ENCODE results near the gene CAD. TPM values are rescaled to one million over a fixed set of nuclear protein-coding genes. Genes with fewer than 3 reads are reported as not detected.
"Not testable (repeated sequence)": the region's sequence is repeated elsewhere in the genome, so short reads cannot be mapped to it uniquely, and the experiment has no call there.

CAD gene
- total RNA-seq, 1 donor from 2014 or later = 146 TPM

DNA sequence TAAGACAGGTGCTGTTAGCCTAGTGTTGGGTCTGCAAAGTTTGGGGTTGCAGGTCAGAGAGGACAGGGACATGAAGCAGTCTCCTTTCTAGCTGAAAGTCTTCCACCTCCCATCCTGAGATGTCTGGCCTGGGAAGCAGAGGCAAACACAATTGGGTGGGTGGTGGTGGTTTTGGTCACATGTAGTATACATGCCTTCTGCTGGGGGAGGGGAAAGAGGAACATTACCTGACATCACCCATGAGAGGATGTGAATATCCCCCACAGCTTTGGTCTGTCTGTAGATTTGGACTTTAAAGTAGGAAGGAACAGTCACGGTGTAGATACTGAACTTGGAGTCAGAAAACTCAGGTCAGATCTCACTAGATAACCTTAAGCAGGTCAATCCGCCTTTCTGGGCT, 53.5 kb downstream of the CAD start:
- Mint-ChIP-seq H3K27ac (no peak overlapping the region), H3K4me3 (ENCODE audit: low read depth) (no peak overlapping the region), H3K4me1 (ENCODE audit: low read depth) (no peaks in the 10 kb centered on the region), H3K36me3 (ENCODE audit: low read depth) (no peaks in the 10 kb centered on the region), H3K9me3 (no peaks in the 10 kb centered on the region), H3K27me3 (ENCODE audit: low read depth) (peaks cover 24% of the 10 kb centered on the region)
- intact Hi-C loops (cut with micrococcal nuclease) = no loop called here
- no peak for DNase-seq (ENCODE audit: low spot score)

DNA sequence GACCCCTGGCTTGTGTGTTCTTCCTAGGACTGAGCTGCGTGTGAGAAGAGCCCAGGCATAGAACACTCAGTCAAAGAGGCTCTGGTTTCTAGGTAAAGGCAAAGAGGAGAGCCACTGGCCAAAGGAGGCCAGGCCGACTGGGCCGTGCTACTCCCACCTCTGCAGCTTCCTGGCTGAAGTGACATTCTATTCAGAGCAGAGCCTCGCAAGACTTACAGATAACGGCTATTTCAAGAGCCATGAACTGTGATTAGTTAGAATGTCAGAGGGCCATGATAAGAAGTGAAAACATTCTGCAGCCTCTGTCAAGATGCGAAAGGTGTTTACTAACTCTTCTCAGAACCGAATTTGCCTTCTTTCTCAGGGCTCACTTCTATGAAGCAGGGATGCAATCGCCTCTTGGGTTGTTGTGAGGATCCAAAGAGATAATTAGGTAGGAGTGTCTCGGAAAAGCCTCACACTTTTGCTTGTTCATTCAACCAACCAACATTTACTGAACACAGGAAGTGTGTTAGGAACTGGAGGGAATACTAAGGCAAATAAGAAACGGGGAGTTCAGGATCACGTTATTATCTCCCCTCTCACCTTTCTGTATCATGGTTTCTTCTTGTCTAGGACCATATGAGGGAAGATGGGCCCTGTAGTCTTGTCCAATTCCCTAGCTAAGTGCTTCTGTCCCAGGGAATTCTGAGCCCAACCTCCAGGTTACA, 54.6 kb downstream of the CAD start:
- Mint-ChIP-seq H3K27ac (no peak overlapping the region), H3K27me3 (ENCODE audit: low read depth) (peaks cover 24% of the 10 kb centered on the region), H3K4me3 (ENCODE audit: low read depth) (no peak overlapping the region), H3K4me1 (ENCODE audit: low read depth) (peaks cover 2% of the 10 kb centered on the region), H3K9me3 (no peaks in the 10 kb centered on the region), H3K36me3 (ENCODE audit: low read depth) (no peaks in the 10 kb centered on the region)
- intact Hi-C loops (cut with micrococcal nuclease) = no loop called here
- DNase-seq (ENCODE audit: low spot score) = no peak

DNA sequence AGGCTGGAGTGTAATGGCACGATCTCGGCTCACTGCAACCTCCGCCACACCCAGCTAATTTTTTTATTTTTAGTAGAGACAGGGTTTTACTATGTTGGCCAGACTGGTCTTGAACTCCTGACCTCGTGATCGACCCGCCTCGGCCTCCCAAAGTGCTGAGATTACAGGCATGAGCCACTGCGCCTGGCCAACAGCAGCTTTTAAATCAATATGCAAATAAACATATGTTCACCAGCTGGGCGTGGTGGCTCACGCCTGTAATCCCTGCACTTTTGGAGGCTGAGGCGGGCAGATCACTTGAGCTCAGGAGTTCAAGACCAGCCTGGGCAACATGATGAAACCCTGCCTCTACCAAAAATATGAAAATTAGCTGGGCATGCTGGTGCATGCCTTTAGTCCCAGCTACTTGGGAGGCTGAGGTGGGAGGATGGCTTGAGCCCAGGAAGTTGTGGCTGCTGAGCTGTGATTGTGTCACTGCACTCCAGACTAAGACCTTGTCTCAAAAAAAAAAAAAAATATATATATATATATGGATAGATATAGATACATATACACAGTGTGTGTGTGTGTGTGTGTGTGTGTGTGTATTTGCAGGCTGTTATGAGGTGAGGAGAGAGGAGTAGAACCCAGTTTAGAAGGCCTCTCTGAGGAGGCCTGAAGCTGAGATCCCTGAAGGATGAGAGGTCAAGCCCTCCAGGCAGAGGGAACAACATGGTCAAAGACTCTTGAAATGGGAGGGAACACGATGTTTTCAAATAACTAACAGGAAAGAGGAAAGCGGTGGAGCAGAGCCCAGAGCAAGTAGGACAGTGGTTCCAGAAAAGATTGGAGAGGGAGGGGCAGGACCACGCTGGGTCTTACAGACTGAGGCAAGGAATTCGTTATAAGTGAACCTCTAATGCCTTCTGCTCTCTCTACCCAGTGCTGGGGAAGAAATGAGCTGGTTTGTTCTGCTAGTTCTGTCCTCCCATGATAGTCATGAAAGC, 55.7 kb downstream of the CAD start:
- H3K9me3 Mint-ChIP-seq; DNase-seq (ENCODE audit: low spot score); H3K27ac Mint-ChIP-seq; H3K4me1 Mint-ChIP-seq (ENCODE audit: low read depth); intact Hi-C loops (cut with micrococcal nuclease); H3K36me3 Mint-ChIP-seq (ENCODE audit: low read depth); H3K4me3 Mint-ChIP-seq (ENCODE audit: low read depth): not testable (repeated sequence)
- peaks cover 28% of the 10 kb centered on the region for H3K27me3 Mint-ChIP-seq (ENCODE audit: low read depth)

DNA sequence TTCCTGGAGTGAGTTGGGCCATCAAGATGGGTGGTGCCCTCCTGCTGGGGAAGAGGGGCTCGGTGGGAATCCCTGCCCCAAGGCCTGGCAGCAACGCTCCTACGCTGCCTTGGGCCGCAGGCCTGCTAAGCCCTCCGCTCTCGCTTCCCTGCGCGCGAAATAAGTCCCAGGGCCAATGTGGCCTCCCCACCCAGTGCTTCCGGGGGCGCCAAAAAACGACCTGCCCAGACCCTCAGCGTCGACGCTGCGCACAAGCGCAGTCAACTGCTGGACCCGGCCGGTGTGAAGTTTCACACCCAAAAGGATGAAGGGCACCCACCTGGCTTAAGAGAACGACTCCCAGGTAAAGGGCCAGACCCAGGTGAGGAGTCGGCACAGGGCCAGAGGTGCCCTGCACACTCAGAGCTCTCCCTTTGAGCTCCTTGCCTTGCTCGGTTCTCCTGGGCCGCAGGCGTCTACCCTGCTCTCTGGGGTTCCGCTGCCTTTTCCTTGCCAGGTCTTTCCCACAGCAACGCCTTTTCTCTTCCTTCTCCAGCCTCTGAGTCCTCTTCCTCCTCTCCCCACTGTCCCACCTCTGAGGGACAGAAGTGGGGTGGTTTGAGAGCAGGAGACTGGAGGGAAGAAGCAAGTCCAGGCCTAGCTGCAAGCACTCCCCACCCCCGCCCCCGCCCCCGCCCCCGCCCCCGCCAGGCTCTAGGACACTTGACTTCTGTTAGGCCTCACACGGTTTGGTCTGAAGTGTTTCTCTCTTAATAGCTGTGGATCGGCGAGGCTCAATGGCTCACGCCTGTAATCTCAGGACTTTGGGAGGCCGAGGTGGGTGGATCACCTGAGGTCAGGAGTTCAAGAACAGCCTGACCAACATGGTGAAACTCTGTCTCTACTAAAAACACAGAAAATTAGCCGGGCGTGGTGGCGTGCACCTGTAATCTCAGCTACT, 58.3 kb downstream of the CAD start, which contains the start of gene DNAJC5G:
DNAJC5G (plus strand) TSS at position 223 of the 940 bp plus-strand sequence. CDS start 1,296 bp downstream, outside the sequence.
- Mint-ChIP-seq H3K27me3 (ENCODE audit: low read depth) (peaks cover 17% of the 10 kb centered on the region), H3K27ac (no peak within 1 kb of the TSS), H3K4me1 (ENCODE audit: low read depth) (peaks cover 13% of the 10 kb centered on the region), H3K9me3 (no peaks in the 10 kb centered on the region), H3K4me3 (ENCODE audit: low read depth) (no peak within 1 kb of the TSS), H3K36me3 (ENCODE audit: low read depth) (no peaks in the 10 kb centered on the region)
- no peak for DNase-seq (ENCODE audit: low spot score)
- intact Hi-C loops (cut with micrococcal nuclease) = no loop called here

DNA sequence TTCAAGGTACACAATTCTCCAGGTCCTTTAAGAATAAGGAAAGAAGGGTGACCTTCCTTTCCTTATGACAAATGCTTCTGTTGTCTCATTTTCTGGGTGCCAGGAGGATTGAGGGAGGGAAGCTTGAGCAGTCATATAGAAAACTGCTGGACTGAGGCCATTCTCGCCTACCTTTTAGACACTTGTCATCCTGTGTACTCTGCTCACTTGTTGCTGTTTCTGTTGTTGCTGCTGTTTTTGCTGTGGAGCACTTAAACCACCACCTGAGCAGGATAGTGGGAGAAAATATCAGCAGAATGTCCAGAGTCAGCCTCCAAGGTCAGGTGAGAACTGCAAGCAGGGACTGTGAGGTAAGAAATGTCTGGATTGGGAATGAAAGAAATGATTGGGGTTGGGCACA, 60.8 kb downstream of the CAD start:
- Mint-ChIP-seq H3K4me1 (ENCODE audit: low read depth) (peaks cover 17% of the 10 kb centered on the region), H3K9me3 (no peaks in the 10 kb centered on the region), H3K4me3 (ENCODE audit: low read depth) (no peak overlapping the region), H3K27me3 (ENCODE audit: low read depth) (peaks cover 18% of the 10 kb centered on the region), H3K36me3 (ENCODE audit: low read depth) (no peaks in the 10 kb centered on the region), H3K27ac (no peak overlapping the region)
- no peak for DNase-seq (ENCODE audit: low spot score)
- intact Hi-C loops (cut with micrococcal nuclease) = no loop called here

DNA sequence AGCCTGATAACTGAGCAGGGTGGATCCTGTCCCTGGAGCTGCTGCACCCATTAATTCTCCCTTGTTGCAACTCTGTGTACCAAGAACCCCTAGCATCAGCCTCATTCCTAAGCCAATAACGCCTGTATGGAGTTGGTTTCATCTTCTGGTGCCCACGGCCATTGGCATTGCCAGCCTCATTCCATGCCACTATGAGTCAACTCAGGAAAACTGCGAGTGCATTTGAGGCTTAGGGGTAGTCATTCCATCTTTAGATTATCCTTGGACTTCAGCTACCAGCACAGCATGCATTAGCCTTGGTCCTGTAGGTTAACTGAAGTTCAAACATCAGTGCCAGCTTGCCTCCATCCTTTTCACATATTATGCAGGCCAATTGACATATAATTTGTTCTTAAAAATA, 63.7 kb downstream of the CAD start:
- H3K36me3 Mint-ChIP-seq (ENCODE audit: low read depth) = no peaks in the 10 kb centered on the region
- peaks cover 24% of the 10 kb centered on the region for H3K27me3 Mint-ChIP-seq (ENCODE audit: low read depth)
- H3K4me3 Mint-ChIP-seq (ENCODE audit: low read depth) = no peak overlapping the region
- intact Hi-C loops (cut with micrococcal nuclease) = loop anchor here (1.0 to 5.0 kb wide), 5 partner anchors 17 to 319 kb away; no protein-coding TSS in a partner anchor
- no peak for DNase-seq (ENCODE audit: low spot score)
- H3K27ac Mint-ChIP-seq = no peak overlapping the region
- H3K9me3 Mint-ChIP-seq = no peaks in the 10 kb centered on the region
- H3K4me1 Mint-ChIP-seq (ENCODE audit: low read depth) = peaks cover 17% of the 10 kb centered on the region

DNA sequence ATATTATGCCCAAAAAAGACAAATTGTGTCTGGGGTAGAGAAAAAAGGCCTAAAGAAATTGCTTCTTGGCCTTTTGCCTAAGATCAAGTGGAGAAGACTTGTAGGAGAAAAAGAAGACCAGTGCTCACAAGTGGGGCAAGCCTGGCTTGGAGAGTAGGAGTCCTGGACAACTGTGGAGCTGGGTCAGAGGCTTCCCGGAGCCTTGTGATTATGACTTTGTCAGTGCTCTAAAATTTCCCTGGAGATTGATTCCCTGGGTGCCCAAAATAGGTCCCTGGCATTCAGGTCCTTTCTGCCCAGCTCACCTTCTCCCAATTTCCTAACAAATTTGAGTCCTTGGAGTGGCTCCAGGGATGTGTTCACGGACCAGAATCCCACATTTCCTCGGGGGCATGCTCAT, 64.3 kb downstream of the CAD start:
- Mint-ChIP-seq H3K36me3 (ENCODE audit: low read depth) (no peaks in the 10 kb centered on the region), H3K27me3 (ENCODE audit: low read depth) (peaks cover 28% of the 10 kb centered on the region), H3K9me3 (no peaks in the 10 kb centered on the region), H3K4me1 (ENCODE audit: low read depth) (peaks cover 17% of the 10 kb centered on the region), H3K4me3 (ENCODE audit: low read depth) (no peak overlapping the region), H3K27ac (no peak overlapping the region)
- intact Hi-C loops (cut with micrococcal nuclease) = loop anchor here (2.0 to 5.0 kb wide), 3 partner anchors 21 to 319 kb away; no protein-coding TSS in a partner anchor
- no peak for DNase-seq (ENCODE audit: low spot score)

DNA sequence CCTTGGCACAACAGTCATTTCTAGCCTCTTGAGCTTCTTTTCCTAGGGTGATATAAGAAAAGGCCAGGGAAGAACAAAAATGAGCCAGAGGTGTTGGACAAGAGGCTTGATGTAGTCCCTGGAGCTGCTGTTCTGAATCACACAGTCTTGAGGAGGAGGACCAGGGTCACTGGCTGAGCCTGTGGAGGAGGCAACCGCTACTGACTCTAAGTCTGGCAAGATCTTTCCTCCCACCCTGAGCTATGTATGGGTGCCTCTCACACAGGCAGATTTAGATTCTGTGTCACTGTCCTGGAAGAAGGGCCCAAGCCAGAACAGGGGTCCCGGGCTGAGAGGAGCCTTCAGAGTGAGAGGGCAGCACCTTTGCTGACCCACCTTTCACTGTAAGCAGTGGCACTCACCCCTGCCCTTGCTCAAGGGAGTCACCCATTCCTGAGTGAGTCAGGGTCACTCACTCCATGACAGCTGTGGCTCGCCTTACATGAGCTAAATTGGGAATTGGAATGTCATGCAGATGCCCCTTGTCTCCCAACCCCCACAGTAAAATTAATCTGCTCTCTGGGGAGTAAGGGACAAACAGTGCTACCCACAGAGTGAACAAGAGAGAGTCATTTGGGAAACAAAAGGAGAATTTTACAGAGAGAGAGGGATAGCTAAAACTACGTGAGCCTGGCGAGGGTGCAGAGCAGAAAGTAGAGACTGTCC, 64.8 kb downstream of the CAD start, which contains the start of gene TRIM54:
TRIM54 (plus strand) TSS at position 575 of the 705 bp plus-strand sequence. CDS start 303 bp downstream, outside the sequence.
- peaks cover 16% of the 10 kb centered on the region for H3K4me1 Mint-ChIP-seq (ENCODE audit: low read depth)
- no peak for DNase-seq (ENCODE audit: low spot score)
- no peak within 1 kb of the TSS for H3K27ac Mint-ChIP-seq
- peaks cover 32% of the 10 kb centered on the region for H3K27me3 Mint-ChIP-seq (ENCODE audit: low read depth)
- no peaks in the 10 kb centered on the region for H3K36me3 Mint-ChIP-seq (ENCODE audit: low read depth)
- no peaks in the 10 kb centered on the region for H3K9me3 Mint-ChIP-seq
- no peak within 1 kb of the TSS for H3K4me3 Mint-ChIP-seq (ENCODE audit: low read depth)
- intact Hi-C loops (cut with micrococcal nuclease) = loop anchor here (2.0 to 5.0 kb wide), 3 partner anchors 21 to 320 kb away; no protein-coding TSS in a partner anchor

DNA sequence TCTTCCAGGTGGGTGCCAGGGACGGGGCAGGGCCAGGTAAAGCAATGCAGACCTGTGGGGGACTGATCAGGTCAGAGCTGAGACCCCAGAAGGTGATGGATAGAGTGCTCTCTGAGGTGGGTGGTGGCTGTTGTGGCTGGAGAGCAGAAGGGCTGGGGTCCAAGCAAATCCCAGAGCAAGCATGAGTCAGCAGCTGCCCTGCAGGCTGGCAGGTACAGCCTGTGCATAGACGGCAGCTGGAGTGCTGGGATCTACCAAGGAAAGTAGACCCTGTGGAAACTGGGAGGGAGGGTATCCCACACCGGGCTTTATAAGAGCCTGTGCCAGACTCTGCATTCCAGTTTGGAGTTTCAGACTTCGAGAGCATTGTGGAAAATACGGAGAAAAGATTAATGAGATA, 65.7 kb downstream of the CAD start:
- Mint-ChIP-seq H3K9me3 (no peaks in the 10 kb centered on the region), H3K27me3 (ENCODE audit: low read depth) (peaks cover 31% of the 10 kb centered on the region), H3K4me1 (ENCODE audit: low read depth) (peaks cover 16% of the 10 kb centered on the region), H3K36me3 (ENCODE audit: low read depth) (no peaks in the 10 kb centered on the region), H3K4me3 (ENCODE audit: low read depth) (no peak overlapping the region), H3K27ac (no peak overlapping the region)
- DNase-seq (ENCODE audit: low spot score) = no peak
- intact Hi-C loops (cut with micrococcal nuclease) = loop anchor here (5.0 kb wide), 1 partner anchor 321 kb away; no protein-coding TSS in a partner anchor

DNA sequence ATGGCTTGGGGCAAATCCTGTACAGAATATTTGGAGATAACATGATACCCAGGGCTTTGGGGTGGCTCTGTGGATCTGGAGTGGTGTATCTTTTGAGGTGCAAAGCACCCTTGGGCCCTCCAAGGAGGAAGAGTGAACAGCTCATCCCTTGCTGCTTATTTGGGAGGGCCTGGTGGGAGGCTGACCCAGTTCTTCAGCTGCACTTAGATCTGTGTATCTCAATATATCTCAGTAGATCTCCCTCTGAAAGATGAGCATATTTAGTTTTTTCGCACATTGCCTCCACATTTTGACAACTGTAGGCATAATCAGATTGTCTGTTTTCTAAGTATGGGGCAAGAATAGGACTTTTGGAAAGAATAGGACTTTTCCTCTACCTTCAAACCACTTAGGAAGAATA, 67.8 kb downstream of the CAD start:
- Mint-ChIP-seq H3K36me3 (ENCODE audit: low read depth) (no peaks in the 10 kb centered on the region), H3K4me3 (ENCODE audit: low read depth) (no peak overlapping the region), H3K27ac (no peak overlapping the region), H3K9me3 (no peaks in the 10 kb centered on the region), H3K27me3 (ENCODE audit: low read depth) (peaks cover 40% of the 10 kb centered on the region), H3K4me1 (ENCODE audit: low read depth) (peaks cover 9% of the 10 kb centered on the region)
- DNase-seq (ENCODE audit: low spot score) = no peak
- intact Hi-C loops (cut with micrococcal nuclease) = loop anchor here (5.0 kb wide), 1 partner anchor 323 kb away; no protein-coding TSS in a partner anchor

DNA sequence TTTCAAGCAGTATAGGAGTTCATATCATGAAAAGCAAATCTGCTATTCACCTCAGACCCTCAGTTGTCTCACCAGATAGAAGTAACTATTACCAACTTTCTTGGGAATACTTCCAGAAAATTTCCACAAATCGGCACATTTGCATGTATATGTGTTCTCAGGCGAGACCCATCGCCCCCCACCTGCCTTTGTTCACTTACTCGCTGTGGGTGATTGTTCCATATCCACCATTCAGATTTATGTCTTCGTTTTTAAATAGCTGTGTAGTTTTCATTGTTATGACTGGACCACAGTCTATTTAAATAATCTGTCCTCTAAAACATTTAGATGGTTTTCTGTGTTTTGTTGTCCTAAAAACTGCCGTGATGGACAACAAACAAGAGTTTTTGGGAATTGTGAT, 68.3 kb downstream of the CAD start:
- H3K4me3 Mint-ChIP-seq (ENCODE audit: low read depth) = no peak overlapping the region
- intact Hi-C loops (cut with micrococcal nuclease) = no loop called here
- no peak overlapping the region for H3K27ac Mint-ChIP-seq
- peaks cover 40% of the 10 kb centered on the region for H3K27me3 Mint-ChIP-seq (ENCODE audit: low read depth)
- no peak for DNase-seq (ENCODE audit: low spot score)
- H3K4me1 Mint-ChIP-seq (ENCODE audit: low read depth) = peaks cover 5% of the 10 kb centered on the region
- H3K9me3 Mint-ChIP-seq = no peaks in the 10 kb centered on the region
- no peaks in the 10 kb centered on the region for H3K36me3 Mint-ChIP-seq (ENCODE audit: low read depth)
